ENCODE results near the gene MMS19. TPM values are rescaled to one million over a fixed set of nuclear protein-coding genes. Genes with fewer than 3 reads are reported as not detected.
"Not testable (repeated sequence)": the region's sequence is repeated elsewhere in the genome, so short reads cannot be mapped to it uniquely, and the experiment has no call there.

The MMS19 gene
- total RNA-seq, 6 donors from 2014 or later: 62.5 to 148 (median 77.0) TPM

GRCh38 chr10:97428572-97428981, 69.6 kb downstream of the MMS19 start:
- ATAC-seq (ENCODE audit: low FRiP score in 2 of 2): no peak
- no peak overlapping the region for H3K4me3 ChIP-seq
- peaks cover 7 to 37% (median 24%) of the 10 kb centered on the region in 4 donors for H3K36me3 ChIP-seq
- H3K27me3 ChIP-seq: no peaks in the 10 kb centered on the region
- H3K4me1 ChIP-seq: peaks cover 26 to 44% (median 36%) of the 10 kb centered on the region in 4 donors
- no peak for DNase-seq
- WGBS, 2 donors: 56 to 69% methylated on average over 4 of the region's 4 CpGs
- H3K27ac ChIP-seq: peak overlapping the region; percentile 36 to 94 (median 91)
- no peaks in the 10 kb centered on the region for H3K9me3 ChIP-seq
- TF ChIP-seq POLR2A (IDR thresholded peaks at IDR 0.05): no peak
- no peak for TF ChIP-seq EP300 (IDR thresholded peaks at IDR 0.05)
- TF ChIP-seq CTCF (IDR thresholded peaks at IDR 0.05): no peak
- no peak for TF ChIP-seq POLR2AphosphoS5 (IDR thresholded peaks at IDR 0.05)

- peaks cover 30 to 50% (median 38%) of the 10 kb centered on the region in 4 donors for H3K4me1 ChIP-seq
- no peaks in the 10 kb centered on the region for H3K27me3 ChIP-seq
- no peak for ATAC-seq (ENCODE audit: low FRiP score in 2 of 2)
- 12 to 20% methylated on average over 6 to 9 of the region's 9 CpGs for WGBS, 2 donors
- peaks cover 4 to 33% (median 20%) of the 10 kb centered on the region in 4 donors for H3K36me3 ChIP-seq
- no peak for TF ChIP-seq EP300 (IDR thresholded peaks at IDR 0.05)
- no peak for TF ChIP-seq CTCF (IDR thresholded peaks at IDR 0.05)
- TF ChIP-seq POLR2A (IDR thresholded peaks at IDR 0.05): no peak
- TF ChIP-seq POLR2AphosphoS5 (IDR thresholded peaks at IDR 0.05): no peak
- no peaks in the 10 kb centered on the region for H3K9me3 ChIP-seq
- H3K4me3 ChIP-seq: peak overlapping the region; percentile 3 to 97 (median 83)
- peak in 1 of 2 donors; percentile 54 for DNase-seq
- peak overlapping the region; percentile 88 to 94 (median 92) for H3K27ac ChIP-seq
These were observed 70.5 kb downstream of the MMS19 start for GRCh38 chr10:97427571-97428179.

GRCh38 chr10:97426776-97427570, 71.2 kb downstream of the MMS19 start:
- ATAC-seq (ENCODE audit: low FRiP score in 2 of 2) (peak in 1 of 2 donors; percentile 6), DNase-seq (no peak)
- H3K36me3 ChIP-seq: peaks cover 4 to 30% (median 17%) of the 10 kb centered on the region in 4 donors
- no peaks in the 10 kb centered on the region for H3K9me3 ChIP-seq
- peak overlapping the region; percentile 72 to 97 (median 92) for H3K4me3 ChIP-seq
- peak overlapping the region; percentile 88 to 94 (median 92) for H3K27ac ChIP-seq
- H3K4me1 ChIP-seq: peaks cover 30 to 50% (median 38%) of the 10 kb centered on the region in 4 donors
- TF ChIP-seq POLR2AphosphoS5 (IDR thresholded peaks at IDR 0.05) (no peak), POLR2A (IDR thresholded peaks at IDR 0.05) (no peak), EP300 (IDR thresholded peaks at IDR 0.05) (no peak), CTCF (IDR thresholded peaks at IDR 0.05) (no peak)
- WGBS, 2 donors: 16 to 18% methylated on average over 22 to 30 of the region's 34 CpGs
- no peaks in the 10 kb centered on the region for H3K27me3 ChIP-seq

- Histone ChIP-seq H3K27ac (peak within 1 kb of the TSS; percentile 88 to 94 (median 92)), H3K4me1 (peaks cover 30 to 50% (median 38%) of the 10 kb centered on the region in 4 donors), H3K27me3 (no peaks in the 10 kb centered on the region), H3K9me3 (no peaks in the 10 kb centered on the region), H3K36me3 (peaks cover 4 to 22% (median 9%) of the 10 kb centered on the region in 4 donors), H3K4me3 (peak within 1 kb of the TSS; percentile 72 to 97 (median 92))
- DNase-seq (peak; percentile 96 to 99), ATAC-seq (ENCODE audit: low FRiP score in 2 of 2) (peak; percentile 96 to 97)
- WGBS, 2 donors: 1 to 2% methylated on average over 11 to 36 of the region's 90 CpGs
- TF ChIP-seq POLR2A (IDR thresholded peaks at IDR 0.05) (peak in 3 of 4 donors; percentile 83 to 87 (median 87)), EP300 (IDR thresholded peaks at IDR 0.05) (peak in 1 of 4 donors; percentile 60), CTCF (IDR thresholded peaks at IDR 0.05) (peak; percentile 58 to 94 (median 86)), POLR2AphosphoS5 (IDR thresholded peaks at IDR 0.05) (peak; percentile 85 to 88)
These were observed 72.1 kb downstream of the MMS19 start, which contains the start of gene PGAM1 for GRCh38 chr10:97425964-97426775. PGAM1 (plus strand) TSS chr10:97426191; CDS start chr10:97426308, 117 bp downstream.

- H3K4me3 ChIP-seq; H3K36me3 ChIP-seq; ATAC-seq (ENCODE audit: low FRiP score in 2 of 2); H3K9me3 ChIP-seq; H3K27me3 ChIP-seq: not testable (repeated sequence)
- DNase-seq: peak in 1 of 2 donors; percentile 55
- Histone ChIP-seq H3K4me1 (peaks cover 30 to 45% (median 37%) of the 10 kb centered on the region in 4 donors), H3K27ac (peak overlapping the region; percentile 13 to 94 (median 53))
- WGBS, 2 donors: 48 to 55% methylated on average over 8 of the region's 8 CpGs
These were observed 74.5 kb downstream of the MMS19 start for GRCh38 chr10:97423757-97424098.

Data from upper lobe of left lung (tissue), 6 donors.